GM10266 (cell line): ENCODE data around the gene KIFC1.
"Not testable (repeated sequence)": the region's sequence is repeated elsewhere in the genome, so short reads cannot be mapped to it uniquely, and the experiment has no call there.

Source experiments
- DNase-seq: peaks from one replicate; pipeline ENCODE4 v3.0.0; 2012; ENCODE audit errors: extremely low spot score
- CTCF ChIP-seq: IDR thresholded peaks from 2 replicates; pipeline ENCODE4 v1.5.1; 2012; ENCODE audit warnings: mild to moderate bottlenecking, low read depth; ENCODE audit not compliant: control insufficient read depth, insufficient read depth; ENCODE audit errors: missing control alignments

The KIFC1 gene

GRCh38 chr6:33375143-33375671 lies 16.4 kb upstream of the KIFC1 start:
- no peak for DNase-seq
- TF ChIP-seq CTCF, result no peak

GRCh38 chr6:33377171-33377570 lies 14.5 kb upstream of the KIFC1 start:
- DNase-seq, result no peak
- no peak for TF ChIP-seq CTCF

GRCh38 chr6:33379184-33379583 lies 12.4 kb upstream of the KIFC1 start:
- not testable (repeated sequence) for DNase-seq

GRCh38 chr6:33380272-33380981 lies 11.2 kb upstream of the KIFC1 start:
- no peak for TF ChIP-seq CTCF
- DNase-seq, result no peak

- TF ChIP-seq CTCF, result no peak
- no peak for DNase-seq
Measured at GRCh38 chr6:33383427-33384185, 8.0 kb upstream of the KIFC1 start.

- no peak for DNase-seq
- TF ChIP-seq CTCF, result no peak
Measured at GRCh38 chr6:33384581-33385020, 7.0 kb upstream of the KIFC1 start.

GRCh38 chr6:33390173-33390572 lies 1.4 kb upstream of the KIFC1 start:
- no peak for DNase-seq
- no peak for TF ChIP-seq CTCF
